IMR-90 (cell line): ENCODE measurements around the gene ZNF273. TPM values are rescaled to one million over a fixed set of nuclear protein-coding genes. Genes with fewer than 3 reads are reported as not detected.

ENCODE experiments used
- ATAC-seq: fragments of 200-7000 bp; cut with Tn5 transposase; 2 replicates; pipeline ENCODE4 v1.9.1; 2020; ENCODE audit warnings: low read depth, mild to moderate bottlenecking, moderate library complexity
- BruUV-seq: library from RNA; stranded (reverse); fragments of 400-500 nt; replicated peaks from 2 replicates; lab custom pipeline; 2021; lab: Mats Ljungman, UMichigan
- CTCF ChIA-PET: fragments of 300-600 bp; formaldehyde crosslinking; extraction: SDS; loops from one replicate; lab custom pipeline; 2021; ENCODE audit warnings: antibody characterized with exemption; lab: Yijun Ruan, JAX
- POLR2A ChIA-PET: fragments of 300-600 bp; sonication (Branson Sonifier 250); formaldehyde crosslinking; loops from one replicate; lab custom pipeline; 2022; ENCODE audit warnings: antibody characterized with exemption; ENCODE audit not compliant: unreplicated experiment; lab: Charles Lee
- DNase-seq: peaks from one replicate; pipeline ENCODE4 v3.0.0; 2013
- H2AFZ ChIP-seq: replicated peaks from 2 replicates; pipeline ENCODE3; 2013; ENCODE audit warnings: low read length, mild to moderate bottlenecking; ENCODE audit not compliant: poor library complexity
- H2AK5ac ChIP-seq: 2 replicates; pipeline ENCODE4 v1.6.1; 2013; ENCODE audit warnings: low read depth, low read length, inconsistent platforms
- H2AK9ac ChIP-seq: replicated peaks from 2 replicates; pipeline ENCODE3; 2013; ENCODE audit warnings: mild to moderate bottlenecking, low read depth, low read length, moderate library complexity; ENCODE audit not compliant: poor library complexity
- H2BK120ac ChIP-seq: 2 replicates; pipeline ENCODE4 v1.6.1; 2013; ENCODE audit warnings: low read depth, low read length, inconsistent platforms
- H2BK15ac ChIP-seq: 3 replicates; pipeline ENCODE4 v1.6.1; 2013; ENCODE audit warnings: low read depth, low read length, inconsistent platforms
- H2BK20ac ChIP-seq: 2 replicates; pipeline ENCODE4 v1.6.1; 2013; ENCODE audit warnings: low read depth, mild to moderate bottlenecking, inconsistent platforms, low read length, moderate library complexity
- H2BK5ac ChIP-seq: 2 replicates; pipeline ENCODE4 v1.6.1; 2013; ENCODE audit warnings: mild to moderate bottlenecking, low read depth, low read length, inconsistent platforms; ENCODE audit not compliant: poor library complexity, severe bottlenecking
- H3K14ac ChIP-seq: replicated peaks from 2 replicates; pipeline ENCODE4 v1.6.1; 2013; ENCODE audit warnings: low read depth, low read length, inconsistent platforms
- H3K18ac ChIP-seq: 2 replicates; pipeline ENCODE4 v1.6.1; 2013; ENCODE audit warnings: low read depth, low read length, control low read depth
- H3K23ac ChIP-seq: 2 replicates; pipeline ENCODE4 v1.6.1; 2013; ENCODE audit warnings: low read depth, low read length, inconsistent platforms
- H3K27ac ChIP-seq: 2 replicates; pipeline ENCODE4 v1.5.1; 2013; ENCODE audit warnings: mild to moderate bottlenecking, control low read depth, low read length; ENCODE audit not compliant: insufficient read depth
- H3K27me3 ChIP-seq: 2 replicates; pipeline ENCODE4 v1.6.1; 2013; ENCODE audit warnings: low read length; ENCODE audit not compliant: control insufficient read depth, insufficient read depth
- H3K36me3 ChIP-seq: 2 replicates; pipeline ENCODE4 v1.6.1; 2013; ENCODE audit warnings: low read length, mixed read lengths; ENCODE audit not compliant: control insufficient read depth, insufficient read depth
- H3K4ac ChIP-seq: 2 replicates; pipeline ENCODE4 v1.6.1; 2013; ENCODE audit warnings: low read depth, low read length, inconsistent platforms
- H3K4me1 ChIP-seq: 2 replicates; pipeline ENCODE4 v1.6.1; 2013; ENCODE audit warnings: low read length, mixed read lengths; ENCODE audit not compliant: control insufficient read depth, insufficient read depth
- H3K4me2 ChIP-seq: 2 replicates; pipeline ENCODE4 v1.6.1; 2013; ENCODE audit warnings: low read depth, mild to moderate bottlenecking, control low read depth, low read length, moderate library complexity
- H3K4me3 ChIP-seq: 2 replicates; pipeline ENCODE4 v1.5.1; 2013; ENCODE audit warnings: low read depth, mild to moderate bottlenecking, control low read depth, low read length, moderate library complexity; ENCODE audit not compliant: insufficient read depth
- H3K56ac ChIP-seq: 2 replicates; pipeline ENCODE4 v1.6.1; 2013; ENCODE audit warnings: low read length, inconsistent platforms; ENCODE audit not compliant: insufficient read depth; ENCODE audit errors: extremely low read depth
- H3K79me1 ChIP-seq, 2 experiments: 2 replicates each; pipeline ENCODE4 v1.6.1; 2013; ENCODE audit warnings: low read length in 2 of 2, inconsistent platforms in 1 of 2, low read depth in 1 of 2
- H3K9ac ChIP-seq: 2 replicates; pipeline ENCODE4 v1.6.1; 2013; ENCODE audit warnings: low read depth, low read length, control low read depth
- H3K9me1 ChIP-seq: 2 replicates; pipeline ENCODE4 v1.6.1; 2013; ENCODE audit warnings: low read length, inconsistent platforms; ENCODE audit not compliant: insufficient read depth
- H3K9me3 ChIP-seq: 2 replicates; pipeline ENCODE4 v1.6.1; 2013; ENCODE audit warnings: low read length; ENCODE audit not compliant: control insufficient read depth, insufficient read depth
- H4K20me1 ChIP-seq: 2 replicates; pipeline ENCODE4 v1.6.1; 2013; ENCODE audit warnings: low read length, inconsistent platforms; ENCODE audit not compliant: insufficient read depth
- H4K5ac ChIP-seq: 2 replicates; pipeline ENCODE4 v1.6.1; 2013; ENCODE audit warnings: mild to moderate bottlenecking, low read depth, low read length, control low read depth
- H4K8ac ChIP-seq, 2 experiments: 2 replicates each; pipeline ENCODE4 v1.6.1; 2013; ENCODE audit warnings: low read depth in 2 of 2, low read length in 2 of 2, control low read depth in 1 of 2, inconsistent platforms in 1 of 2
- H4K91ac ChIP-seq: 2 replicates; pipeline ENCODE4 v1.6.1; 2013; ENCODE audit warnings: low read depth, low read length, inconsistent platforms; ENCODE audit not compliant: insufficient read depth
- CEBPB ChIP-seq: IDR thresholded peaks from 2 replicates; pipeline ENCODE4 v1.6.1; 2012; ENCODE audit warnings: low read depth, low read length, improper control_type of control experiment
- CHD1 ChIP-seq: IDR thresholded peaks from 2 replicates; pipeline ENCODE4 v1.6.1; 2012; ENCODE audit warnings: low read depth, low read length, improper control_type of control experiment
- ELK1 ChIP-seq: fragments of 150-350 bp; IDR thresholded peaks from 2 replicates; pipeline ENCODE4 v1.6.1; 2016; ENCODE audit warnings: low read depth, mild to moderate bottlenecking, low read length, moderate library complexity, borderline replicate concordance
- MAFK ChIP-seq: IDR thresholded peaks from 2 replicates; pipeline ENCODE4 v1.6.1; 2012; ENCODE audit warnings: low read depth, low read length, improper control_type of control experiment
- MAZ ChIP-seq: IDR thresholded peaks from 2 replicates; pipeline ENCODE4 v1.6.1; 2012; ENCODE audit warnings: low read depth, mild to moderate bottlenecking, low read length, improper control_type of control experiment, moderate library complexity, borderline replicate concordance
- POLR2A ChIP-seq: IDR thresholded peaks from 2 replicates; pipeline ENCODE4 v1.6.1; 2012; ENCODE audit warnings: mild to moderate bottlenecking, low read depth, low read length
- SMC3 ChIP-seq: fragments of 150-350 bp; IDR thresholded peaks from 2 replicates; pipeline ENCODE4 v1.6.1; 2016; ENCODE audit warnings: low read depth, mild to moderate bottlenecking, antibody characterized with exemption, low read length, moderate library complexity
- WGBS, 2 experiments: methylation state at CpG; one replicate each; pipeline versions ENCODE4 v1.1.5 to v1.1.7; 2013; ENCODE audit warnings: missing lambda C conversion rate in 2 of 2; ENCODE audit not compliant: insufficient read length in 1 of 2; ENCODE audit errors: extremely low coverage in 2 of 2; 5-methylcytosine and 5-hydroxymethylcytosine counted together
- dilution Hi-C: fragments of 300-500 bp; cut with HindIII; formaldehyde crosslinking; loops from one replicate; pipeline ENCODE4 v1.14.3; 2018; ENCODE audit warnings: low sequenced_read_pairs; ENCODE audit not compliant: unreplicated experiment
- in situ Hi-C: fragments of 300-500 bp; cut with MboI; formaldehyde crosslinking; loops from 3 replicates; pipeline ENCODE4 v1.14.3; 2019; ENCODE audit warnings: low sequenced_read_pairs, inconsistent platforms, mixed read lengths
- intact Hi-C: fragments of 100-400 bp; cut with micrococcal nuclease; formaldehyde crosslinking; loops from 2 replicates; pipeline ENCODE4 v1.10.0; 2022
- polyA plus RNA-seq, 3 experiments: library from polyadenylated mRNA; depleted of rRNA; stranded (reverse); fragments of >200 nt; gene quantifications; 2 replicates each; pipeline ENCODE4 v1.2.3, GENCODE V29; 2012; ENCODE audit warnings: low replicate concordance in 1 of 3
- total RNA-seq: library from RNA; depleted of rRNA; stranded (reverse); fragments of >200 nt; gene quantifications from 2 replicates; pipeline ENCODE4 v1.2.3, GENCODE V29; 2012
- TF ChIP-seq, protein P1 (sequence below): fragments of 150-350 bp; IDR thresholded peaks from 2 replicates; pipeline ENCODE4 v1.6.1; 2017; ENCODE audit warnings: mild to moderate bottlenecking, antibody characterized with exemption, low read length, low read depth

The ZNF273 gene
- total and polyA plus RNA-seq, 2 of the 4 experiments (the other 2 are of a cell fraction), result 1.5 to 2.7 TPM

- Histone ChIP-seq H3K18ac (no peak overlapping the region), H3K79me1 (peaks cover 2 to 12% of the 10 kb centered on the region in 2 experiments; a peak in 3 of 4 replicates), H3K27me3 (no peaks in the 10 kb centered on the region), H3K23ac (no peak overlapping the region), H4K20me1 (no peaks in the 10 kb centered on the region), H3K14ac (no peak overlapping the region), H2BK120ac (no peak overlapping the region), H3K56ac (no peak overlapping the region), H4K91ac (no peak overlapping the region), H2BK5ac (no peak overlapping the region), H3K9me3 (0 out of 2 replicates have a peak, but pooled peaks cover 2% of the 10 kb centered on the region), H3K4ac (no peak overlapping the region), H3K9me1 (no peaks in the 10 kb centered on the region), H3K4me3 (no peak overlapping the region), H2AFZ (no peak overlapping the region), H3K4me1 (no peaks in the 10 kb centered on the region), H2AK5ac (no peak overlapping the region), H3K4me2 (no peak overlapping the region), H4K5ac (no peak overlapping the region), H3K36me3 (peaks cover 5% of the 10 kb centered on the region), H2BK20ac (no peak overlapping the region), H4K8ac (no peak overlapping the region), H3K9ac (no peak overlapping the region), H3K27ac (no peak overlapping the region), H2AK9ac (no peak overlapping the region), H2BK15ac (no peak overlapping the region)
- in situ Hi-C loops (no loop called here), dilution Hi-C loops (no loop called here), intact Hi-C loops (no loop called here)
- no peak for DNase-seq
- ATAC-seq, result no peak
- ChIA-PET CTCF (no interaction called here), POLR2A (no interaction called here)
- no TSS peak for BruUV-seq
- 60% methylated on average over 1 of the region's 3 CpGs; no CpG with 5 or more reads in 1 of the 2 experiments for WGBS, 2 experiments
- TF ChIP-seq CEBPB (no peak), ELK1 (no peak), MAFK (no peak), SMC3 (no peak), MAZ (no peak), POLR2A (no peak), CHD1 (no peak)
- TF ChIP-seq, protein P1, sequence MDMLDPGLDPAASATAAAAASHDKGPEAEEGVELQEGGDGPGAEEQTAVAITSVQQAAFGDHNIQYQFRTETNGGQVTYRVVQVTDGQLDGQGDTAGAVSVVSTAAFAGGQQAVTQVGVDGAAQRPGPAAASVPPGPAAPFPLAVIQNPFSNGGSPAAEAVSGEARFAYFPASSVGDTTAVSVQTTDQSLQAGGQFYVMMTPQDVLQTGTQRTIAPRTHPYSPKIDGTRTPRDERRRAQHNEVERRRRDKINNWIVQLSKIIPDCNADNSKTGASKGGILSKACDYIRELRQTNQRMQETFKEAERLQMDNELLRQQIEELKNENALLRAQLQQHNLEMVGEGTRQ, result no peak
These were observed 11.5 kb downstream of the ZNF273 start for GRCh38 chr7:64914557-64914956.
